Natural killer cell (primary cell): ENCODE results near the gene MOB2. TPM values are rescaled to one million over a fixed set of nuclear protein-coding genes. Genes with fewer than 3 reads are reported as not detected.

ENCODE experiments used
- ATAC-seq, 3 donors: fragments of 150-1000 bp in 2 of 3; fragments of 200-7000 bp in 1 of 3; cut with Tn5 transposase; 1 replicate in 1 of 3; 2 replicates in 2 of 3; pipeline ENCODE4 v1.10.0; 2021; ENCODE audit warnings: mild to moderate bottlenecking in 2 of 3, moderate library complexity in 2 of 3
- DNase-seq, 2 donors: peaks; one replicate each; pipeline versions ENCODE4 v3.0.0 to v3.0.0-alpha.2; 2013 to 2021; ENCODE audit warnings: mixed read lengths in 1 of 2
- H3K27ac ChIP-seq: one replicate; pipeline ENCODE4 v1.5.1; 2013; ENCODE audit warnings: mild to moderate bottlenecking, low read length
- H3K27me3 ChIP-seq: one replicate; pipeline ENCODE4 v1.6.1; 2013; ENCODE audit warnings: low read length; ENCODE audit not compliant: control insufficient read depth, insufficient read depth
- H3K36me3 ChIP-seq: one replicate; pipeline ENCODE4 v1.6.1; 2013; ENCODE audit warnings: low read length; ENCODE audit not compliant: control insufficient read depth, insufficient read depth
- H3K4me1 ChIP-seq: one replicate; pipeline ENCODE4 v1.6.1; 2013; ENCODE audit warnings: low read length; ENCODE audit not compliant: control insufficient read depth, insufficient read depth
- H3K4me3 ChIP-seq: one replicate; pipeline ENCODE4 v1.5.1; 2013; ENCODE audit warnings: low read length
- H3K9me3 ChIP-seq: one replicate; pipeline ENCODE4 v1.6.1; 2013; ENCODE audit warnings: low read length; ENCODE audit not compliant: control insufficient read depth, insufficient read depth
- H3K27ac Mint-ChIP-seq, 2 donors: one replicate each; pipeline ENCODE4 v1.8.0; 2022; ENCODE audit warnings: mild to moderate bottlenecking in 2 of 2, mixed read lengths in 2 of 2, moderate library complexity in 1 of 2
- H3K27me3 Mint-ChIP-seq, 2 donors: one replicate each; pipeline ENCODE4 v1.8.0; 2022; ENCODE audit warnings: low read depth in 2 of 2, mixed read lengths in 2 of 2
- H3K36me3 Mint-ChIP-seq: one replicate; pipeline ENCODE4 v1.8.0; 2022; ENCODE audit warnings: mixed read lengths
- H3K4me1 Mint-ChIP-seq, 2 donors: one replicate each; pipeline ENCODE4 v1.8.0; 2022; ENCODE audit warnings: mixed read lengths in 2 of 2
- H3K4me3 Mint-ChIP-seq: one replicate; pipeline ENCODE4 v1.8.0; 2022; ENCODE audit warnings: mild to moderate bottlenecking, moderate library complexity, mixed read lengths
- H3K9me3 Mint-ChIP-seq, 2 donors: one replicate each; pipeline ENCODE4 v1.8.0; 2022; ENCODE audit warnings: mixed read lengths in 2 of 2
- WGBS: methylation state at CpG from one replicate; pipeline ENCODE4 v1.1.7; 2013; ENCODE audit warnings: missing lambda C conversion rate; ENCODE audit not compliant: insufficient coverage; 5-methylcytosine and 5-hydroxymethylcytosine counted together
- intact Hi-C: fragments of 100-400 bp; cut with micrococcal nuclease; formaldehyde crosslinking; loops from one replicate; pipeline ENCODE4 v1.14.2; 2022
- total RNA-seq, 4 donors: library from RNA; stranded (reverse); fragments of 120-200 nt in 1 of 4; gene quantifications; one replicate each; pipeline versions ENCODE4 v1.2.3 to v1.2.4, GENCODE V29; 2013 to 2022
- TF ChIP-seq, protein P1 (sequence below): fragments of 200-600 bp; IDR thresholded peaks from one replicate; pipeline ENCODE4 v1.8.0; 2022; ENCODE audit warnings: antibody characterized with exemption

MOB2 gene
- total RNA-seq, 3 donors from 2014 or later (not counting 1 experiment from before 2014, with no cell fraction given): 61.9 to 79.6 (median 78.5) TPM

DNA sequence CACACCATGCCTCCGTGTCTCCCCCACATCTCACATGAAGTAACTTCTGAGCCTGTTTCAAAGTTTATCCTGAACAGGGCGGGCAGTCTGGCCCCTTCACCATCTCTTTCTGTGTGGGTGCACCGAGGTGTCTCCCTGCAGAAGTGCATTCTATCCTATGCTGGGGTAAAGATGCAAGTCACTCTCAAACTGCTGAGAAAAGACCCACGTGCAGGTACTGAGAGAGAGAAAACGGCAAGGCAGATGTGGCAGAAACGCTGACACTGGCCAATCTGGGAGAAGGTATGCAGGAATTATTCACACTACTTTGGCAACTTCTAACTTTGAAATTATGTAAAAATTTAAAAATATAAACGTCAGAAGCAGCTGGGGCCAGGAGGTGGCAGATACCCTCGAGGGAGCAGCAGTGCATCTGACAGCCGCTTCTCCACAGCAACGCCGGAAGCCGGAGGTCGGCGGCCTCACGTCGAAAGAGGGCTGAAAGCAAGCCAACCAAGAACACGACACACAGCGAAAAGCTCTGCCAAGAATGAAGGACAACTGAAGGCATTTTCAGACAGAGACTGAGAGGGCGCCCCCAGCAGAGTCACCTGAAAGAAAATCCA, 34.2 kb upstream of the MOB2 start:
- ATAC-seq: no peak
- H3K27me3 ChIP-seq: no peaks in the 10 kb centered on the region
- no peaks in the 10 kb centered on the region for H3K9me3 ChIP-seq
- no peak for DNase-seq
- Mint-ChIP-seq H3K4me1 (peaks cover 75 to 85% of the 10 kb centered on the region in 2 donors), H3K9me3 (no peaks in the 10 kb centered on the region), H3K27me3 (no peaks in the 10 kb centered on the region), H3K4me3 (no peak overlapping the region), H3K36me3 (no peaks in the 10 kb centered on the region), H3K27ac (peak overlapping the region; percentile 45 to 86)
- H3K36me3 ChIP-seq: no peaks in the 10 kb centered on the region
- peaks cover 70% of the 10 kb centered on the region for H3K4me1 ChIP-seq
- WGBS: 83% methylated on average over 19 of the region's 19 CpGs
- TF ChIP-seq, protein P1, sequence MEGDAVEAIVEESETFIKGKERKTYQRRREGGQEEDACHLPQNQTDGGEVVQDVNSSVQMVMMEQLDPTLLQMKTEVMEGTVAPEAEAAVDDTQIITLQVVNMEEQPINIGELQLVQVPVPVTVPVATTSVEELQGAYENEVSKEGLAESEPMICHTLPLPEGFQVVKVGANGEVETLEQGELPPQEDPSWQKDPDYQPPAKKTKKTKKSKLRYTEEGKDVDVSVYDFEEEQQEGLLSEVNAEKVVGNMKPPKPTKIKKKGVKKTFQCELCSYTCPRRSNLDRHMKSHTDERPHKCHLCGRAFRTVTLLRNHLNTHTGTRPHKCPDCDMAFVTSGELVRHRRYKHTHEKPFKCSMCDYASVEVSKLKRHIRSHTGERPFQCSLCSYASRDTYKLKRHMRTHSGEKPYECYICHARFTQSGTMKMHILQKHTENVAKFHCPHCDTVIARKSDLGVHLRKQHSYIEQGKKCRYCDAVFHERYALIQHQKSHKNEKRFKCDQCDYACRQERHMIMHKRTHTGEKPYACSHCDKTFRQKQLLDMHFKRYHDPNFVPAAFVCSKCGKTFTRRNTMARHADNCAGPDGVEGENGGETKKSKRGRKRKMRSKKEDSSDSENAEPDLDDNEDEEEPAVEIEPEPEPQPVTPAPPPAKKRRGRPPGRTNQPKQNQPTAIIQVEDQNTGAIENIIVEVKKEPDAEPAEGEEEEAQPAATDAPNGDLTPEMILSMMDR: no peak
- intact Hi-C loops: no loop called here
- H3K4me3 ChIP-seq: no peak overlapping the region
- H3K27ac ChIP-seq: peak overlapping the region; percentile 18

DNA sequence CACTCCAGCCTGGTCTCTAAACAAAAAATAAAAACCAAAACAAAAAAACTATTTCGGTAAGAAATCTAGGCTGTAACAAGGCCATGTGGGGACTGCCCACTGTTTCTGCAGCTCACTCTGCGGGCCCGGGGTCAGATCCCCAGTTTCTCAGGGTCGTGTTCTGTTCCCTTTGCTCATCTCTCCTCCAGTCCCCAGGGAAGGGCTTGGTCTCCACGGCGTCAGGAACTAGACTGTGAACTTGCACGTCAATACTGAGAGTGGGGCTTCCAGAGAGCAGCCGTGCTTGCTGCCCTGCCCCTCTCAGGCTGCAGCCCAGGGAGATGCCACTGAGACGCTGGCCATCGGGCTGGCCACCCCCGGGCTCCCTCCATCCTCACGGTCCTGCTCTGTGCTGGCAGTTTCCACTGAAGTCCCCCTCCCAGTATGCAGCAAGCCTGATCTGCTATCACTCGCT, 33.7 kb upstream of the MOB2 start:
- intact Hi-C loops: no loop called here
- Mint-ChIP-seq H3K36me3 (no peaks in the 10 kb centered on the region), H3K9me3 (no peaks in the 10 kb centered on the region), H3K27ac (peak overlapping the region; percentile 45 to 86), H3K4me1 (peaks cover 80 to 88% of the 10 kb centered on the region in 2 donors), H3K27me3 (no peaks in the 10 kb centered on the region), H3K4me3 (no peak overlapping the region)
- no peaks in the 10 kb centered on the region for H3K36me3 ChIP-seq
- H3K9me3 ChIP-seq: no peaks in the 10 kb centered on the region
- peaks cover 74% of the 10 kb centered on the region for H3K4me1 ChIP-seq
- ATAC-seq (no peak), DNase-seq (no peak)
- H3K27me3 ChIP-seq: no peaks in the 10 kb centered on the region
- TF ChIP-seq, protein P1: no peak
- H3K27ac ChIP-seq: no peak overlapping the region
- 91% methylated on average over 13 of the region's 13 CpGs for WGBS
- no peak overlapping the region for H3K4me3 ChIP-seq

DNA sequence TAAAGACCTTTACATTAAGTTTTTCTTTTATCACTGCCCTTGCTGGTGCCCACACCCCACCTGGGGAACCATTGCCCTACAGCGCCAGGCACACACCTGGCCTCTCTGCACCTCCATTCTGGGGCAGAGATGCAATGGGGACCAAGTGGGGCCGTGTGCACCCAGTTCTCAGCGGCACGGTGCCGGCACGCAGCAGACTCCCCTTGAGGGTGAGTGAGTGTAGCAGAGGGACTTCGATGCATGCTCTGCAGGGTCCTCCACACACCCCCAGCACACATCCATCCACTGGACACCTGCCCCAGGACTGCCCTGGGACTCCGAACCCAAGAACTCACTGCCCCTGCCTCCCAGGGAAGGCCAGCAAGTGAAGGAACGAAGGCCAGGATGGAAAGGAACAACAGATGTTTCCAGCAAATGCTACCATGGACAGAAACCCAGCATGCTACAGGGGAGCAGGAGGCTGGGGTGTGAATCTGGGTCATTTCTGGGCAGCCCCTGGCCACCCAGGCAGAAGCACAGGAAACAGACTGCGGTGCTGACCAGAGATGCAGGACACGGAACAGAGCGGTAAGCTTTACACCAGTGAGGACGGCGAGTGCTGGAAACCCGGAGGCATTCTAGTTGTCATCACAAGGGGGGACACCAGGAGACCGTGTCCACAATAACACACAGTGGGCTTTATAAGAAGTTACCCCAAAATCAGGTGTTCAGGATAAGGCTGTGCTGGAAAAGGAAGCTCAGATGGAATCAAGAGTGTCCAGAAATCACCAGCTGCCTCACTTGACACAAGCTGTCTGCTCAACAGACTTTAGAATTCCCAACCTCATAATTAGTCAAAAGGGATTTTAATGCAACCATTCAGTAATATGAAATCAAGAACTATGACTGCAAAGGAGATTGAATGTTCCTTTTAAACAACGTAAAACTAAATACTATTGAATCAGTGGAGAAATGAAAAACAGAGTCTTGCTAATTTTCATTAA, 32.7 kb upstream of the MOB2 start:
- peak overlapping the region in 1 of 2 donors; percentile 45 for H3K27ac Mint-ChIP-seq
- no peaks in the 10 kb centered on the region for H3K36me3 Mint-ChIP-seq
- WGBS: 86% methylated on average over 12 of the region's 17 CpGs
- DNase-seq: no peak
- Histone ChIP-seq H3K4me1 (peaks cover 76% of the 10 kb centered on the region), H3K27me3 (no peaks in the 10 kb centered on the region), H3K4me3 (no peak overlapping the region), H3K9me3 (no peaks in the 10 kb centered on the region), H3K36me3 (no peaks in the 10 kb centered on the region), H3K27ac (no peak overlapping the region)
- no peak overlapping the region for H3K4me3 Mint-ChIP-seq
- peaks cover 86 to 94% of the 10 kb centered on the region in 2 donors for H3K4me1 Mint-ChIP-seq
- TF ChIP-seq, protein P1: no peak
- intact Hi-C loops: loop anchor here (5.0 kb wide), 1 partner anchor 257 kb away; no protein-coding TSS in a partner anchor
- no peak for ATAC-seq
- no peaks in the 10 kb centered on the region for H3K27me3 Mint-ChIP-seq
- H3K9me3 Mint-ChIP-seq: no peaks in the 10 kb centered on the region
